GM12878 (cell line): ENCODE results near the gene SORL1. TPM values are rescaled to one million over a fixed set of nuclear protein-coding genes. Genes with fewer than 3 reads are reported as not detected.
A peak's percentile ranks its signal among the peaks of the same experiment; 100 is the strongest.

Experiments
- ATAC-seq: fragments of 200-7000 bp; cut with Tn5 transposase; 3 replicates; pipeline ENCODE4 v1.9.1; 2020; ENCODE audit warnings: mild to moderate bottlenecking, moderate library complexity
- BruUV-seq: library from RNA; stranded (reverse); fragments of 400-500 nt; replicated peaks from 2 replicates; lab custom pipeline; 2021; lab: Mats Ljungman, UMichigan
- CTCF ChIA-PET: fragments of 300-600 bp; sonication (Branson Sonifier 250); formaldehyde crosslinking; extraction: SDS; loops from one replicate; lab custom pipeline; 2021; ENCODE audit warnings: inconsistent platforms; lab: Yijun Ruan, JAX
- POLR2A ChIA-PET: fragments of 350-600 bp; formaldehyde crosslinking; extraction: SDS; loops from one replicate; lab custom pipeline; 2021; ENCODE audit warnings: inconsistent platforms; lab: Charles Lee
- RAD21 ChIA-PET: fragments of 300-600 bp; sonication (Branson Sonifier 250); formaldehyde crosslinking; loops from one replicate; lab custom pipeline; 2023; ENCODE audit warnings: antibody characterized with exemption; ENCODE audit not compliant: unreplicated experiment; lab: Charles Lee
- SMC1A ChIA-PET: fragments of 300-600 bp; sonication (Branson Sonifier 250); formaldehyde crosslinking; loops from one replicate; lab custom pipeline; 2023; ENCODE audit not compliant: unreplicated experiment, uncharacterized antibody; lab: Charles Lee
- DNase-seq: peaks from one replicate; pipeline ENCODE4 v3.0.0-alpha.2; 2011; ENCODE audit warnings: low read depth, low spot score
- FAIRE-seq: peaks from 3 replicates; lab custom pipeline; 2011; peaks lifted over from hg19 to GRCh38; lab: Jason Lieb, UNC
- H2AFZ ChIP-seq: 2 replicates; pipeline ENCODE4 v1.6.0; 2011; ENCODE audit warnings: low read depth, low read length, control low read depth; ENCODE audit not compliant: control insufficient read depth
- H3K27ac ChIP-seq: 2 replicates; pipeline ENCODE4 v1.5.1; 2011; ENCODE audit warnings: control low read depth; ENCODE audit not compliant: control insufficient read depth, insufficient read depth
- H3K27me3 ChIP-seq, 2 experiments: replicated peaks in 1 of 2; 2 replicates each; pipeline versions ENCODE4 v1.6.0 to v1.6.1; 2011; ENCODE audit warnings: low read length in 1 of 2; ENCODE audit not compliant: control insufficient read depth in 2 of 2, insufficient read depth in 2 of 2
- H3K36me3 ChIP-seq, 2 experiments: 2 replicates each; pipeline ENCODE4 v1.5.1; 2011; ENCODE audit warnings: low read length in 1 of 2; ENCODE audit not compliant: control insufficient read depth in 2 of 2, insufficient read depth in 2 of 2
- H3K4me1 ChIP-seq: 2 replicates; pipeline ENCODE4 v1.6.1; 2011; ENCODE audit warnings: mild to moderate bottlenecking, low read length, moderate library complexity, mixed read lengths; ENCODE audit not compliant: control insufficient read depth, insufficient read depth
- H3K4me2 ChIP-seq: 2 replicates; pipeline ENCODE4 v1.6.0; 2011; ENCODE audit warnings: control low read depth; ENCODE audit not compliant: control insufficient read depth, insufficient read depth
- H3K4me3 ChIP-seq: fragments of 200-600 bp; sonication (generic); 2 replicates; pipeline ENCODE4 v1.5.1; 2016
- H3K79me2 ChIP-seq: 2 replicates; pipeline ENCODE4 v1.6.0; 2011; ENCODE audit warnings: low read length; ENCODE audit not compliant: control insufficient read depth, insufficient read depth
- H3K9ac ChIP-seq: 2 replicates; pipeline ENCODE4 v1.8.0; 2011; ENCODE audit warnings: low read length, control low read depth, mixed read lengths; ENCODE audit not compliant: control insufficient read depth, insufficient read depth
- H3K9me3 ChIP-seq: replicated peaks from 3 replicates; pipeline ENCODE4 v1.5.1; 2011; ENCODE audit warnings: mild to moderate bottlenecking, low read length; ENCODE audit not compliant: control insufficient read depth, insufficient read depth
- H4K20me1 ChIP-seq: 2 replicates; pipeline ENCODE4 v1.6.0; 2011; ENCODE audit not compliant: control insufficient read depth, insufficient read depth
- BACH1 ChIP-seq: fragments of 450-650 bp; IDR thresholded peaks from 2 replicates; pipeline ENCODE4 v1.6.1; 2017; ENCODE audit warnings: mild to moderate bottlenecking, borderline replicate concordance
- CTCF ChIP-seq, 3 experiments: IDR thresholded peaks in 2 of 3; conservative IDR thresholded peaks in 1 of 3; 2 replicates each; pipeline ENCODE4 v1.5.1; 2011; ENCODE audit warnings: low read depth in 3 of 3, low read length in 3 of 3, mild to moderate bottlenecking in 3 of 3, control low read depth in 2 of 3, moderate library complexity in 2 of 3, inconsistent platforms in 1 of 3, mixed read lengths in 1 of 3; ENCODE audit not compliant: control insufficient read depth in 2 of 3, insufficient read depth in 1 of 3; ENCODE audit errors: extremely low read depth in 1 of 3
- GABPA ChIP-seq: IDR thresholded peaks from 2 replicates; pipeline ENCODE4 v1.6.1; 2014; ENCODE audit warnings: antibody characterized with exemption, low read depth, mild to moderate bottlenecking, inconsistent platforms
- IKZF1 ChIP-seq: fragments of 450-650 bp; conservative IDR thresholded peaks from 2 replicates; pipeline ENCODE4 v1.6.1; 2017; ENCODE audit warnings: antibody characterized with exemption, mild to moderate bottlenecking
- MEF2B ChIP-seq: fragments of 450-650 bp; IDR thresholded peaks from 2 replicates; pipeline ENCODE4 v1.6.1; 2018; ENCODE audit warnings: mild to moderate bottlenecking, moderate library complexity; ENCODE audit not compliant: partially characterized antibody, poor library complexity, severe bottlenecking
- MXI1 ChIP-seq: fragments of 150-350 bp; IDR thresholded peaks from 2 replicates; pipeline ENCODE4 v1.6.1; 2011; ENCODE audit warnings: low read depth, mild to moderate bottlenecking, inconsistent platforms, low read length, improper control_type of control experiment
- RAD21 ChIP-seq: IDR thresholded peaks from 2 replicates; pipeline ENCODE4 v1.6.1; 2011; ENCODE audit warnings: mild to moderate bottlenecking, low read depth, low read length, moderate library complexity; ENCODE audit not compliant: insufficient read depth
- SMARCA5 ChIP-seq: fragments of 450-650 bp; IDR thresholded peaks from 2 replicates; pipeline ENCODE4 v1.6.1; 2017; ENCODE audit warnings: mild to moderate bottlenecking
- ZNF687 ChIP-seq: fragments of 450-650 bp; IDR thresholded peaks from 2 replicates; pipeline ENCODE4 v1.6.1; 2017; ENCODE audit warnings: mild to moderate bottlenecking, moderate library complexity
- WGBS: methylation state at CpG from one replicate; pipeline ENCODE4 v1.1.6; 2016; ENCODE audit warnings: low lambda C conversion rate; ENCODE audit not compliant: insufficient replicate concordance, insufficient coverage; ENCODE audit errors: missing lambda C conversion rate; 5-methylcytosine and 5-hydroxymethylcytosine counted together
- in situ Hi-C: fragments of 300-500 bp; cut with MboI; formaldehyde crosslinking; loops from 9 replicates; pipeline ENCODE4 v1.14.3; 2018; ENCODE audit warnings: mixed read lengths
- intact Hi-C: fragments of 100-400 bp; cut with micrococcal nuclease; formaldehyde crosslinking; loops from one replicate; pipeline ENCODE4 v1.14.2; 2022; ENCODE audit not compliant: unreplicated experiment
- polyA plus RNA-seq, 11 experiments: library from polyadenylated mRNA; depleted of rRNA in 4 of 11; unstranded in 6 of 11; stranded (reverse) in 5 of 11; fragments of >200 nt; fragmentation: Nextera tagmentation in 4 of 11; fragmentation: Illumina TruSeq in 1 of 11; extraction: Ambion mirVana in 4 of 11; extraction: Trizol in 1 of 11; gene quantifications; 1 replicate in 1 of 11; 2 replicates in 10 of 11; pipeline versions ENCODE4 v1.2.1 to v1.2.3, GENCODE V29; 2011 to 2016; ENCODE audit warnings: inconsistent platforms in 2 of 11, missing spikeins in 2 of 11, low read depth in 1 of 11
- total RNA-seq, 4 experiments: library from RNA; depleted of rRNA in 3 of 4; stranded (reverse); fragments of >200 nt in 3 of 4; fragmentation: Illumina TruSeq in 1 of 4; extraction: Trizol in 1 of 4; gene quantifications; 2 replicates each; pipeline versions ENCODE4 v1.2.1 to v1.2.3, GENCODE V29; 2013 to 2021
- TF ChIP-seq, protein P1 (sequence below): fragments of 450-650 bp; conservative IDR thresholded peaks from 2 replicates; pipeline ENCODE4 v1.6.1; 2017; ENCODE audit warnings: mild to moderate bottlenecking, moderate library complexity

The SORL1 gene
- total and polyA plus RNA-seq, 10 of the 15 experiments (the other 5 are each of a cell fraction or from before 2014, with no cell fraction given) = 20.2 to 107 (median 59.9) TPM

- POLR2A ChIA-PET = interaction anchor here (0.6 to 2.6 kb wide), 17 partner anchors 10 to 734 kb away, joined by 3 to 18 read pairs (median 4); no protein-coding TSS in a partner anchor
- no peak for FAIRE-seq
- no TSS peak for BruUV-seq
- SMC1A ChIA-PET = interaction anchor here (0.6 to 14.0 kb wide), 21 partner anchors 14 to 479 kb away, joined by 3 to 266 read pairs (median 3); no protein-coding TSS in a partner anchor
- peak overlapping the region; percentile 26; the same call in 1 of the 2 replicates for H3K4me2 ChIP-seq
- in situ Hi-C loops (no loop called here), intact Hi-C loops (loop anchor here (1.0 to 2.0 kb wide), 2 partner anchors 16 to 80 kb away; no protein-coding TSS in a partner anchor)
- CTCF ChIA-PET = interaction anchor here (0.5 to 6.6 kb wide), 20 partner anchors 10 to 164 kb away, joined by 3 to 50 read pairs (median 3); no protein-coding TSS in a partner anchor
- no peak for DNase-seq
- peak overlapping the region; percentile 9; the same call in 1 of the 2 replicates for H2AFZ ChIP-seq
- peak overlapping the region; percentile 33 for H3K9ac ChIP-seq
- no peaks in the 10 kb centered on the region for H3K9me3 ChIP-seq
- peaks cover 32% of the 10 kb centered on the region for H3K79me2 ChIP-seq
- no peaks in the 10 kb centered on the region for H3K27me3 ChIP-seq
- 46% methylated on average over 3 of the region's 4 CpGs for WGBS
- no peaks in the 10 kb centered on the region for H4K20me1 ChIP-seq
- no peaks in the 10 kb centered on the region for H3K36me3 ChIP-seq
- peak; percentile 42 for ATAC-seq
- no peak overlapping the region for H3K4me3 ChIP-seq
- peak overlapping the region; percentile 76 for H3K27ac ChIP-seq
- RAD21 ChIA-PET = interaction anchor here (0.7 to 12.7 kb wide), 14 partner anchors 8 to 143 kb away, joined by 3 to 232 read pairs (median 6); no protein-coding TSS in a partner anchor
- TF ChIP-seq MEF2B = peak; percentile 38
- 0 out of 2 replicates have a peak, but pooled peaks have one; percentile 7 for TF ChIP-seq SMARCA5
- TF ChIP-seq RAD21 = peak; percentile 48
- TF ChIP-seq MXI1 = no peak; the same call in 1 of the 2 replicates
- peak; percentile 32 for TF ChIP-seq ZNF687
- TF ChIP-seq, protein P1, sequence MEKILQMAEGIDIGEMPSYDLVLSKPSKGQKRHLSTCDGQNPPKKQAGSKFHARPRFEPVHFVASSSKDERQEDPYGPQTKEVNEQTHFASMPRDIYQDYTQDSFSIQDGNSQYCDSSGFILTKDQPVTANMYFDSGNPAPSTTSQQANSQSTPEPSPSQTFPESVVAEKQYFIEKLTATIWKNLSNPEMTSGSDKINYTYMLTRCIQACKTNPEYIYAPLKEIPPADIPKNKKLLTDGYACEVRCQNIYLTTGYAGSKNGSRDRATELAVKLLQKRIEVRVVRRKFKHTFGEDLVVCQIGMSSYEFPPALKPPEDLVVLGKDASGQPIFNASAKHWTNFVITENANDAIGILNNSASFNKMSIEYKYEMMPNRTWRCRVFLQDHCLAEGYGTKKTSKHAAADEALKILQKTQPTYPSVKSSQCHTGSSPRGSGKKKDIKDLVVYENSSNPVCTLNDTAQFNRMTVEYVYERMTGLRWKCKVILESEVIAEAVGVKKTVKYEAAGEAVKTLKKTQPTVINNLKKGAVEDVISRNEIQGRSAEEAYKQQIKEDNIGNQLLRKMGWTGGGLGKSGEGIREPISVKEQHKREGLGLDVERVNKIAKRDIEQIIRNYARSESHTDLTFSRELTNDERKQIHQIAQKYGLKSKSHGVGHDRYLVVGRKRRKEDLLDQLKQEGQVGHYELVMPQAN = 0 out of 2 replicates have a peak, but pooled peaks have one; percentile 5
- peak in 2 of 3 experiments; percentile 19 to 37; a peak in 4 of 6 replicates for TF ChIP-seq CTCF (IDR thresholded peaks at IDR 0.05 in 2 of 3, conservative IDR thresholded peaks at IDR 0.05 in 1 of 3; ENCODE audit: control insufficient read depth in 2 of 3, extremely low read depth in 1 of 3, insufficient read depth in 1 of 3, low read depth in 3 of 3, low read length in 3 of 3)
- no peak for TF ChIP-seq IKZF1
- no peak for TF ChIP-seq BACH1
- TF ChIP-seq GABPA = no peak
- peaks cover 59% of the 10 kb centered on the region for H3K4me1 ChIP-seq
Measured at GRCh38 chr11:121446752-121447156, 5.4 kb upstream of the SORL1 start.
